Stimulated activated CD8-positive, alpha-beta memory T cell treated with anti-CD3 and anti-CD28 coated beads, Interleukin-7, amount 100 ng/mL, for 48 hours (primary cell): ENCODE results near the gene FNDC3B.

Source experiments
- DNase-seq, 2 donors: peaks; one replicate each; pipeline ENCODE4 v3.0.0-alpha.2; 2020; ENCODE audit warnings: low read depth in 1 of 2; ENCODE audit errors: extremely low read depth in 1 of 2

Gene FNDC3B

DNA sequence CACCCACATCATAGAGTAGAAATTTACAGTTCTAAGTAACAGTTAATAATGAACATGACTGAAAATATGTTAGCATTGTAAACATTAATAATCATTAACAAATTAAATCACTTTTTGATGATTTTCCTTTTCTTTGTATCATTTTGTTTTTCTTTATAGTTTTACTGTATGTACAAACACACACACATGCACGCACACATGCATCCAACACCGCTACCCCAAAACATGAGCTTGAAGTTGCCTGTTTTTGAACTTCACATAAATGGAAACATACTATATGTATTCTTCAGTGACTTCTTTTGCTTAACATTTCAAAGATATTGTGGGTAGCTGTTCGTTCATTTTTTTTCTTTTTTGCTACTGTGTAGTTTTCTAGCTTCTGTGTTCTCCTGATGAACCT is 123.9 kb downstream of the FNDC3B start:
- no peak for DNase-seq

DNA sequence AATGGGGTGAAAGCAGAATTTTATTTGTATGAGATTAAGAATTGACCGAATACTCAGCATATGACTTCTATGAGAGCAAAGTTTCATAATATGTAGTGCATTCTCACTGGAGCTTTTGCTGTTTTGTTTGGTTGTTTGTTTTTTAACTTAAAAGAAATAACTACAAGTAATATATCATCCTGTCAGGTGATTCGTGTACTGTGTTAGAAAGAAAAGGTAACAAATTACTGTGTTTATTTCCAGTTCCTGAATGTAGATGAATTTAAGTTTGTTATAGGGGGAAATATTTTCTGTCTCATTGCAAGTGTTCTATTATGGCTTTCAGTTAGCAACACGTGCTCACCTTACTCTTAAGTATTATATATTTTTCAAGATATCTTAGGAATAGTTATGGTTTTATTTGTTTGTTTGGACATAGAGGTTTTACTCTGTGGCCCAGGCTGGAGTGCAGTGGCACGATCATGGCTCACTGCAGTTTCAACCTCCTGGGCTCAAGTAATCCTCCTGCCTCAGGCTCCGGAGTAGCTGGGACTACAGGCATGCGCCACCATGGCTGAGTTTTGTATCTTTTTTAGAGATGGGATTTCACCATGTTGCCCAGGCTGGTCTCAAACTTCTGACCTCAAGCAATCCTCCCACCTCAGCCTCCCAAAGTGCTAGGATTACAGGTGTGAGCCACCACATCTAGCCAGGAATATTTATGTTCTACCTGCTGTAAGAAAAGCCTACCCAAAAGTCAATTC is 125.4 kb downstream of the FNDC3B start:
- no peak for DNase-seq

DNA sequence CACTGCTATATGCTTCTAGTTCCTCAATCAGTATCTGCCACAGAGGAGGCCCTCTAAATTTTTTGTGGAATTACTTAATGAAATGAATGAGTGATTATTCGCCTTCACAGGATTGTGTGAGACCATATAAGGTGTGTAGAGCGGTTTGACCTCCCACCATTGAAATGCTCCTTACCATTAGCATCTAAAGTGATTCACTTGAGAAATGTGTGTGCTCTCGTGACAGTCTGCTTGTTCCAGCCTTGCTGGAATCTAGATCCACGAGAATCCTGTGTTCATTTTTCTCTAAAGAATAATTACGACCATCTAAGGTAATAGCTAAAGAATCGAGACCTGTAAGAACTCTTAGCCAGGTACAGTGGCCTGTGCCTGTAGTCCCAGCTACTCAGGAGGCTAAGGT is 126.9 kb downstream of the FNDC3B start:
- DNase-seq = no peak

DNA sequence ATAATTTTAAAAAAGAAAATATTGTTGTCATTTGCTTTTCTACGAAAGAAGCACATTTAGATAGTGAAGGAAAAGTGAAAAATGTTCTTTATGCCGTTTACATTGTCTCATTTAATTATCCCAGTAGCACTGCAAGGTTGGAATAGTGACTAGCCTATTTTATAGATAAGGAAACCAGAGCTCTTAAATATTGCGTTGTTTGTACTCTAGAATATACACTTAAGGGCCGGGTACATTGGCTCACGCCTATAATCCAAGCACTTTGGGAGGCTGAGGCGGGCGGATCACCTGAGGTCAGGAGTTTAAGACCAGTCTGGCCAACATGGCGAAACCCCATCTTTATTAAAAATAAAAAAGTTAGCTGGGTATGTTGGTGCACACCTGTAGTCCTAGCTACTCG is 127.5 kb downstream of the FNDC3B start:
- no peak for DNase-seq

DNA sequence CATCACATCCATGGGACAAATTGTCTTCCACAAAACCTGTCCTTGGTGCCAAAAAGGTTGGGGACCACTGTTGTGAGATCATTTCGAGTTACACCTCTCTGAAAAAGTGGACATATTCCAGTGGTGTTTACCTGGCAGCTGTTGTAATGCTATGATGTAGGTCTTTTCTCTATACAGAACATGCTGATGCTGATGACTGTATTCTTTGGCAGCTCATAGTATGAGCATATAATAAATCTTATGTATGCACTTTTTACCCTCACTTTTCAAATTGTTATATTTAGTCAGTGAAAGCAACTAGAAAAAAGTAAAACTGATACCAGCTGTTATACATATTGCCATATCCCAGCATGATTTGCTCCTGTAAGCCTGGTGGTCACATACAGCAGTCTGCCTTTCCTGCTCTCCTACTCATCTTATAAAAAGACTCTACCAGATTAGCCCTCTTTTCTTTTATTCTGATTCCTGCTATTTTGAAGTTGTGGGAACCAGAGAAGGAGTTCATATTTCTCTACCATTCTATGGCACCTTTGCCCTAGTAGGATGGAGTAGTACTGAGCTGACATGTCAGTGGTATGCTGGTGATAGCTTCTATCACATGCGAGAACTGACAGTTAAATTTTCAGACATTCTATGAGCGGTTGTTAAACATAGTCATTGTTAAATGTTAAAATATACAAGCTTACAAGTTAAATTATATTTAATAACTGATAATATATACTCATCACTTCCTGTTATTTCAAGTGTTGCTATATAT is 128.7 kb downstream of the FNDC3B start:
- no peak for DNase-seq

DNA sequence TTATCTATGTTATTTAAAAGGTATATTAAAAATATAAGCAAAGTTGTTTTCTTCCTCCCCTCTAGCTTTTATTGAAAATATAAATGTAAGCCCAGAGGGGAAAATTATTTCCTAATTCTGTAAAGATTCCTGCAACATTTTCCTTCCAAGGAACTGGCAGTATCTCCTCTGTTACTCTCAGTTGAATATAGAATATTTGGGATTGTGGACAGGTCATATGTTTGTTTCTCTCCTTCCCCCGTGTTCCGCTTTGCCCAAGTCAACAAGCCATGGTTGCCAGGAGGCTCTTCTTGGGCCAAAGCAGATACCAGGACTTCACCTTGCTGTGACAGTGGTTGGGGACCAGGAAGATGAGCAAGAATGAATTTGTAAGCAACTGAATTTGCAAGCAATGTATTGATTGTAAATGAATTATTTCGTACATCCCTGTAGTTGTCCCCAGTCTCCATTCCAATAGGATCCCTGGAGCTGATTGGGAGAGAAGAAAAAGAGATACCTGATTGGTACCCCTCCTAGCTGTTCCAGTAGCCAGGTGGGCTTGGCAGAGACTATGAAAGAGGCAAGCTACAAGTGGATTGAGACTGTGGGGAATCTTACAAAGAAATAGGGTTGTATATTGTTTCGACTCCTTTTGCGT is 130.8 kb downstream of the FNDC3B start:
- DNase-seq = no peak

DNA sequence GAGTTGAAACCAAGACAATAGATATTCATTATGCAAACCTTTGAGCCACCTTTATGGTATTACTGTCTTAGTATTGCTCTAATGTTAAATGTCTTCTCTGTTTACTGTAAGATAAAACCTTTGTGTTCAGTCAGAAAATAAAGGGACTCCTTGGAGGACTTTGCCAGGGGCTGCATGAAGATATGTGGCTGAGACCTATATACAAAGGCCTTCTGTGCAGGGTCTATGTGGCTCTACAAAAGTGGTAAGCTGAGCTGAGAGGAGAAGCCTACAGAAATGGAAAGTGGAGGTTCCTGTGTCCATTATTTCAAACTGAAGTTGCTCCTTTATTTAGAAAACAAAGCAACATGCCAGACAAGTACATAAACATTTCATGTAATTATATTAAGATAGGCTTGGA is 131.5 kb downstream of the FNDC3B start:
- DNase-seq = no peak

DNA sequence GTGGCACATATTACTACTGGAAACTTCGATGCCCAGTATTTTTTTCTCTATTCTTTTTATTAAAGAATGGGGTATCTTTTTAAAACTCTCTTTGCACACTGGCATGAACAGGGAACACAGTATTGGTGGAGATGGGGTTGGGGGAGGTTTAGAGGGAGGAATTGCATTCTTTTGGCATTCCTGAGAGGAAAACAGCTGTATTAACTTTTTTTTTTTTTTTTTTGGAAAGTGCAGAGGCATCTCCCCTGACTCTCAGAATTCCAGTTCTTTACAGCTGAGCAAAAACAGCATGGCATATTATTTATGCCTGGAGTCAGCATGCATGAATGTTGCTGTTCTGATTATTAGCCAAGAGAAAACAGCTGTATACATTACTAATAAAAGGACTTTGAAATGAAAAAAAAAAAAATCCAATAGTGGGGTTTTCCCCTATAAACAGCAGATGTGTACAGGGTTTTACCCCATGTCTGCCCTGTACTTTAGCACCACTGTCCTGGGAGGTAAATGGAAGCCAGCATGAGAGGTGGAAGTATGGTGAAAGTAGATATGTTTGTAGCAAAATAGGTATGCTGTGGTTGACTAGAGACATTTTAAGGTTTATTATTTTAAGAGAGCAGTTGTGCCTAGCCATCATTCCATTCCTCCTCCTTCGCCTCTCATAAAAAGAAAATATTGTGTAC is 132.2 kb downstream of the FNDC3B start:
- no peak for DNase-seq

DNA sequence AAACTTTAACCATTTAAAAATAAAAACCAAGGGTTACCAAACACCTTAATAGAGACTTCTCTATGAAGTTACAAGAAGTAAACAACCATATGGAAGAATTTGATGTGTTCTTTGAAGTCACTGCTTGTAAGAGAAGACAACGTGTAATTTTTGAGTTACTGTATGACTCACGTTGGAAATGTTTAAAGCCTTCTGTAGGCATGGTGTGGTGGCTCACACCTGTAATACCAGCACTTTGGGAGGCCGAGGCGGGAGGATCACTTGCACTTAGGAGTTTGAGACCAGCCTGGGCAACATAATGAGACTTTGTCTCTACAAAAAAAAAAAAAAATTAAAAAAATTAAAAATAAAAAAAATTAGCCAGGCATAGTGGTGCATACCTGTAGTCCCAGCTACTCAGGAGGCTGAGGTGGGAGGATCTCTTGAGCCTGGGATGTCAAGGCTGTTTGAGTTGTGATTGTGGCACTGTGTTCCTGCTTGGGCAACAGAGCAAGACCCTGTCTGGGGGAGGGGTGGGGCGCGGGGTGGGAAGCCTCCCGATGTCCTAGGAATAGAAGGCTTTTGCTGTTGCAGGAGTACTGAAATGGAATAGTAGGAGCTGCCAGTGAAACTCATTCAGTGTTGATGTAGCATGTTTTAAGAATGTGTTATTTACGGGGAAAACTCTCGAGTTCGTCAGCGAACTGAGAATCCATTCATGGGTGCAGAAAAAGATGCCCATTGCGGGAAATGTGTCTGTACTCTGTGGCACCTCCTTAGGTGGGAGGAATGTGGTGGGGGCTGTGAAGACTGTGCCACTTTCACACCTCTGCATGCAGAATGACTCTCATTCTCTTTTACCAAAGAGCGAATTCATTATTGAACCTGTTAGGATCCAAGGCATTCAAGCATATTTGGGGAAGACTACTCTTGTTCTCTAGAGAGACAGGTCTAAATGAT is 134.2 kb downstream of the FNDC3B start:
- no peak for DNase-seq

DNA sequence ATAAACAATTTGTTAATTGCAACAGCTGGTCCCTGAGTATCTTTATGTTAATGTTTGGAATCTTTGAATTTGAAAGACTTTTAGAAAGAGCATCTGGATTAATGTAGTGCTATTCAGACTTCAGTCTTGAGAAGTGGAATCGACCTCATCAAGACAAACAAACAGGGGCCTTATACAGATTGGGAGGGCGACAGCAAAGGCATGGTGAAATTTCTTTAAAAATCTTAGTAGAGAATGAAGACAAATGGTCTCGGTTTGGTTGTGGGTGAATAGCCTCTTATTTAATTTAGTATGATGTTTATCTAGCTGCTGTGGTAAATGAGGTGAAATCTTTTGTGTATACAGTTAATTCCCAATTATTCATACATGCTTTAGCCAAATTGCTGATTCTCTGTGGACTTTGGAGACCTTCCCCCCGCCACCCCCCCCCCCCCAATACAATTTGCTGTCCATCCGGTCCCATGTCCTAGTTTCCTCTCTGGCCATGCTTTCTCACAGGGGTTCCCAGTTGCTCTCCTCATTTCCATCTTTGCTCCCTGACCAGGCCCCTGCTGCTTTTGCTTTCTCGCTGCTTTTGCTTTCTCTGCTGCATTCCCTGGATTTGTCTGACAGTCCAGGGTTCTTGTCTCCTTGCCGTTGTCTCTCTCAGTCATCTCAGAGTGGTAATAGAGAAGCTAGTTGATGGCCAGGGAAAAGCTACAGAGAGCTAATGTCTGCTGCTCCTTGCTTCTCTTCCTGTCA is 135.3 kb downstream of the FNDC3B start:
- no peak for DNase-seq

DNA sequence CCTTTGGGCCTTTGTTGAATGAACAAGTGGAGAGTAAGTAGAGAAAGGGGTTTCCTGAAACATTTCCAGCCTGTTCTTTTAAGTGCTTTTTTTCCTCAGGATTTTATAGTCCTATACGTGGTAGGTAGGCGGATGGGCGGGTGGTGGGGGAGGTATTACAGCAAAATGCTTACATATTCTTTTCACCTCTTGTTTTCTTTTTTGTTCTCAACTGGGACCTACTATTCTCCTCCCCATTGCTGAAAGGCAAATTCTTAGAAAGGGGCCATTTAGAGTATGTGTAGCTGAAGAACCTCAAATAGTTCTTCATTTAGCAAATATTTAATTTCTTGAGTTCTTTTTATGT is 135.8 kb downstream of the FNDC3B start:
- DNase-seq = no peak

DNA sequence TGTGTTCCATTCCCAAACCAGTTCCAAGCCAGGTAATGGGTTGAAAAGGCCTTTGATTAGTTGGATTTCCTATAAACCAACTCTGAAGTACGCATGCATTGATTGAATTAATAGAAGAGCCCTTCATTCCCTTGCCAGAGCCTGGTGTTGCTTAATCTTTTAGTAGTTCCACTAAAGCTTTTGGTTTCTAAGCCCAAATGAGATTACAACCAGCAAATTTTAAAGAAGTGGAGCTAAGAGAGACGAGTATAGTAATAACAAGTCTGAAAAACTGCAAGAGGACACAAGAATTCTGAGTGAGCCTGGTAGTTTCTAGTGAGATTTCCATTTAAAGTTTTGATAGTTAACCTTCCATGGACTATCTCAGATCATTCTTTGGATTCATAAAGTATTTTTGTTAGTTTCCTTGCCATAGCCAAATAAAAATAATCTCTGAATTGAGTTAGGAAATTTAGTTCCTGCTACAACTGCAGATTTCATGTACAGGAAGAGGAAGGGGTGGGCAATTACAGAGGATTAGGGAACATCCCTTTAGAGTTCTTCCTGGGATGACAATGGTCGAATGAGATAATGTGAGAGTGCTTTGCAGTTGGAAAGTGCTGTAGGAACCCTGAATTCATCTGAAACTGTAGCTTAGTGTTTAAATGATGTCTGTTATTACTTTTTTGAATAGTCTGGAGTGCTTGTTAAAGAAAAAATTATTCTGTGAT is 136.8 kb downstream of the FNDC3B start:
- no peak for DNase-seq

DNA sequence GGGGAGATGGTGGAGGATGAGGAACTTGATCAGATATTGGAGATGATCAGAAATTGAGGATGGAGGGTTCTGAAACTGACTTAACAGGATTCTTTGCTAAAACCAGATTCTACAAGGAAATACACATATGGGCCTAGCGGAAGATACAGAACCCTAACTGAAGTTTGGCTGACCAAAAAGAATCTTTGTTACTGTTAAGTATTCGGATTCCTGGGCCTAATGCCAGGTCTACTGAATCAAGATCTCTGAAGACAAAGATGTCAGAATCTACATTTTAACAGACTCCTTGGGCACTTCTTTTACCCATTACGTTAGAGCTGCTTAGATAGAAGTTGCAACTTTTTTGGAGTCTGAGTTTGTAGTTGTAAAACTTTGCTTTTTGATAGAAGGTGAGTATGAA is 137.7 kb downstream of the FNDC3B start:
- DNase-seq = no peak

DNA sequence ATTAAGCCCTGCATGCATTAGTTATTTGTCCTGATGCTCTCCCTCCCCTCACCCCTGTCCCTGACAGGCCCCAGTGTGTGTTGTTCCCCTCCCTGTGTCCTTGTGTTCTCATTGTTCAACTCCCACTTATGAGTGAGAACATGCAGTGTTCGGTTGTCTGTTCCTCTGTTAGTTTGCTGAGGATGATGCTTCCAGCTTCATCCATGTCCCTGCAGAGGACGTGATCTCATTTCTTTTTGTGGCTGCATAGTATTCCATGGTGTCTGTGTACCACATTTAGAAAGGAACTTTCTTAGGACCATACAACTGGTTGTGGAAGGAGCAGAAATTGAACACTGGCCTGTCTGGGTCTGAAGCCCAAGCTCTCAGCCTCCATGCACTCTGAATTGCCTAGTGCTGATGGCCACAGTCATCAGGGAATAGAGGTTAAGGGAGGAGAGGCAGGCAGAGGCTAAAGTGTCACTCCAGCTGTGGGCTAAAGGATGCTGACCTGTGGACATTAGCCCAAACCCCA is 138.5 kb downstream of the FNDC3B start:
- DNase-seq = no peak

DNA sequence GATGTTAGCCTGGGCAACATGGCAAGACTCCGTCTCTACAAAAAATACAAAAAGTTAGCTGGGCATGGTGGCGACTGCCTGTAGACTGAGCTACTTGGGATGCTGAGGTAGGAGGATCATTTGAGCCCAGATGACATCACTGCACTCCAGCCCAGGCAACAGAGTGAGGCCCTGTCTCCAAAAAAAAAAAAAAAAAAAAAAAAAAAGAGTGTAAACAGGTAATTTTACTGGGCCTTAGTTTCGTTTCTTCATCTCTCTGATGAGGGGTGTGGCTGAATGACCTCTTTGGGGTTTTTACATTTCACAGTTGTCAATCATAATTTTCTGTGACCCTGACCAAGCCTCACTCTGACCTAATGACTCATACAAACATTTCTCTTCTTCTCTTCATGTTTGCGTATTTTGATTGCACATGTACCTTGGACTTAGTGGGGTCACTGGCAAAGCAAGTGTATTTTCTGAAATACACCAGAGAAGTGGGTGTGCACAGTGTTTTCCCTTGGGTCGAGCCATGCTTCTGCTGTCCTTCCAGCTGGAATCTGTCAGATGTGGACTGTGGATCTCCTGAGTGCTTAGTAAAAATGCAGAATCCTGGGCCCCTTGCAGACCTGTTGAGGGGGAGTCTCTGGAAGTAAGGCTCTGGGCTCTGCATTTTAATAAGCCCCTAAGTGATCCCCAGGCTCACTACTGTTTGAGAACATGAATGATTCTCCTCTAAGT is 140.5 kb downstream of the FNDC3B start:
- no peak for DNase-seq

DNA sequence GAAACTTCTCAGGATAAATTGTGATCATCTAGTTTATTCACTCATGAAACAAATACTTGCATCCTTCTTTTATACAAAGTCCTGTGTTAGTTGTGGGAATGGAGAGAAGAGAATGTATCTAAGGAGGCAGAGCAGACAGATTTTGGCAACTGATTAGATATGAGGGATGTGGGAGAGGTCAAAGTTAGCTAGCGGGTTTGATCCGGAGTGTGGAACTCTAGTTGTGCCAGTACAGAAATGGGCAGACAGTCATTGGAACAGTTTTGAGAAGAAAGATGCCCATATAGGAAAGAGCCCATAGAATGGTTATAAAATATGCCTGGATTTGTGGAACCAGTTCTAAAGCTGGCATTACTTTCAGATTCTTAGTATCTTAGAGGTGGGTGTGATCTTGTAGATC is 141.1 kb downstream of the FNDC3B start:
- no peak for DNase-seq

DNA sequence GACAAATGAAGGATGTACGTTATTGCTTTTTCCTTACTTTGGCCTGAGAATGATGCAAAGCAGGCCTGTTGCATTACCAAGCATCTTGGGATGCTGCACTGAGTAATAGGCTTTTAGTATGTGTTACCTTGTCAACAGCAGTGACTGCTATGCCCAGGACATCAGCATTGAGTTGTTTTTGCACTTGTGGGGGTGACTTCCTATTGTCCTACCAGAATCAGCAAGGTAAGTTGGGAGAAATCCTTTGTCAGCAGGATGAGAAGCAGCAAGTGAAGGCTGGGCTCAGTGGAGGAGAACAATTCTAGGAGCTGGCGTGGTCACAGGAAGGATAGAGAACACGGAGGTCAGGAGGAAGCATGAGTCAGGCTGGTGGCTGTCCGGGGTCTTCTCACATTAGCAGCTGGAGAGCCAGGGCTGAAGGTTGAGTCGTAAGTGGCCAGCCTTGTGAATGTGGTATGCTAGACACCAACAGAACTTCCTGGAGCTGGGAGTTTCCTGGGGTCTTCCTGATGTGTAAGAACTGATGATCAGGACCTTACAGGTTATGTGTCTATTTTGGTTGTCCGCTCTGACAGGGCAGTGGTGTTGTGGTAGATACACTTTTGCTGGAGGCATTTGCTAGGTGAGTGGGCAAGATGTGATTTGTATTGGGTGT is 142.7 kb downstream of the FNDC3B start:
- DNase-seq = no peak

DNA sequence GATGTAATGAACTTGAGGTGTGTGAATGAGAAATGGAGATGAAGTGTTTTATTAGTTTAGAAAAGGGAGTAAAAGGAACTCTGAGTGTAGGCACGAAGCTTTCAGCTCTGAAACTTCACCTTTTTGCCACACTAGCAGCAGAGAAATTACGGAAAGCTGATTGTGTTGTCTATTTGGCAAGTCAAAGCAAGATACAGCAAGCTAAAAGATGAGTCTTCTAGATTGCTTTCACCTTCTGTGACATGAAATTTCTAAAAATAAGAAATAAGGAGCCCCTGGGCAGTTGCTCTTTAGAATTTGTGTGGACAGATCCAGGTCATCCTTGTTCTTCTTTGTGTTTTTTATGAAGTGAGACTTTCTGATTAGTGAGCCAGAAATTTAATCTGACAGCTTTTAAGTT is 143.4 kb downstream of the FNDC3B start:
- no peak for DNase-seq
